HEK293T (cell line): Measurements from ENCODE around the gene TCF23.
"Not testable (repeated sequence)": the region's sequence is repeated elsewhere in the genome, so short reads cannot be mapped to it uniquely, and the experiment has no call there.

Source experiments
- CTCF ChIA-PET: fragments of 350-600 bp; formaldehyde crosslinking; extraction: SDS; loops from one replicate; lab custom pipeline; 2021; ENCODE audit warnings: antibody characterized with exemption, inconsistent platforms; lab: Yijun Ruan, JAX
- POLR2A ChIA-PET: fragments of 350-600 bp; formaldehyde crosslinking; extraction: SDS; loops from one replicate; lab custom pipeline; 2020; ENCODE audit warnings: antibody characterized with exemption, inconsistent platforms; lab: Yijun Ruan, JAX
- DNase-seq: peaks from one replicate; pipeline ENCODE4 v3.0.0; 2012; ENCODE audit warnings: mixed read lengths; ENCODE audit errors: extremely low spot score
- ARNT ChIP-seq: fragments of 450-650 bp; IDR thresholded peaks from 2 replicates; pipeline ENCODE4 v1.6.1; 2017; ENCODE audit warnings: mild to moderate bottlenecking
- BHLHE40 ChIP-seq: fragments of 450-650 bp; IDR thresholded peaks from 2 replicates; pipeline ENCODE4 v1.6.1; 2016; ENCODE audit warnings: mild to moderate bottlenecking, moderate library complexity, borderline replicate concordance
- CTBP1 ChIP-seq: fragments of 450-650 bp; IDR thresholded peaks from 2 replicates; pipeline ENCODE4 v1.6.1; 2016; ENCODE audit warnings: borderline replicate concordance
- ELF4 ChIP-seq: fragments of 450-650 bp; IDR thresholded peaks from 2 replicates; pipeline ENCODE4 v1.6.1; 2017; ENCODE audit warnings: antibody characterized with exemption
- FOXA1 ChIP-seq: fragments of 450-650 bp; IDR thresholded peaks from 2 replicates; pipeline ENCODE4 v1.6.1; 2016; ENCODE audit warnings: mild to moderate bottlenecking
- FOXK2 ChIP-seq: fragments of 450-650 bp; IDR thresholded peaks from 2 replicates; pipeline ENCODE4 v1.6.1; 2016; ENCODE audit warnings: mild to moderate bottlenecking
- FOXM1 ChIP-seq: fragments of 450-650 bp; IDR thresholded peaks from 2 replicates; pipeline ENCODE4 v1.6.1; 2017; ENCODE audit warnings: mild to moderate bottlenecking, borderline replicate concordance
- HDGF ChIP-seq: fragments of 450-650 bp; IDR thresholded peaks from 2 replicates; pipeline ENCODE4 v1.6.1; 2017; ENCODE audit warnings: antibody characterized with exemption, borderline replicate concordance
- L3MBTL2 ChIP-seq: fragments of 450-650 bp; conservative IDR thresholded peaks from 2 replicates; pipeline ENCODE4 v1.6.1; 2016; ENCODE audit warnings: mild to moderate bottlenecking
- LEF1 ChIP-seq: fragments of 450-650 bp; IDR thresholded peaks from 2 replicates; pipeline ENCODE4 v1.6.1; 2017; ENCODE audit warnings: mild to moderate bottlenecking, borderline replicate concordance
- NFRKB ChIP-seq: fragments of 450-650 bp; IDR thresholded peaks from 2 replicates; pipeline ENCODE4 v1.6.1; 2016; ENCODE audit warnings: mild to moderate bottlenecking, moderate library complexity
- PKNOX1 ChIP-seq: fragments of 450-650 bp; IDR thresholded peaks from 2 replicates; pipeline ENCODE4 v1.6.1; 2016
- SP1 ChIP-seq: fragments of 450-650 bp; IDR thresholded peaks from 2 replicates; pipeline ENCODE4 v1.6.1; 2017
- SUZ12 ChIP-seq: fragments of 450-650 bp; IDR thresholded peaks from 2 replicates; pipeline ENCODE4 v1.6.1; 2016; ENCODE audit warnings: mild to moderate bottlenecking
- TARDBP ChIP-seq: fragments of 450-650 bp; IDR thresholded peaks from 2 replicates; pipeline ENCODE4 v1.6.1; 2016
- ZNF384 ChIP-seq: fragments of 450-650 bp; IDR thresholded peaks from 2 replicates; pipeline ENCODE4 v1.6.1; 2016

TCF23 gene

GRCh38 chr2:27109083-27109482 is 39.7 kb upstream of the TCF23 start:
- ChIA-PET POLR2A (interaction anchor here (0.9 to 1.3 kb wide), 2 partner anchors 15 to 25 kb away, joined by 3 read pairs; no protein-coding TSS in a partner anchor), CTCF (no interaction called here)
- no peak for DNase-seq
- TF ChIP-seq ARNT (no peak), FOXM1 (no peak), ZNF384 (no peak)

GRCh38 chr2:27110603-27111352 is 38.0 kb upstream of the TCF23 start:
- not testable (repeated sequence) for DNase-seq
- ChIA-PET POLR2A (interaction anchor here (1.2 kb wide), 1 partner anchor 24 kb away, joined by 3 read pairs; no protein-coding TSS in a partner anchor), CTCF (interaction anchor here (0.6 kb wide), 1 partner anchor 193 kb away, joined by 4 read pairs; no protein-coding TSS in a partner anchor)

GRCh38 chr2:27111392-27112078 is 37.3 kb upstream of the TCF23 start:
- POLR2A ChIA-PET, result interaction anchor here (1.2 kb wide), 1 partner anchor 24 kb away, joined by 3 read pairs; no protein-coding TSS in a partner anchor
- DNase-seq, CTCF ChIA-PET: not testable (repeated sequence)

- ChIA-PET POLR2A (interaction anchor here (2.6 kb wide), 1 partner anchor 8 kb away, joined by 9 read pairs; the partner anchor contains the start of gene ABHD1), CTCF (interaction anchor here (0.7 kb wide), 1 partner anchor 207 kb away, joined by 3 read pairs; the partner anchor contains the start of gene MPV17)
- TF ChIP-seq SP1 (no peak), FOXK2 (no peak), FOXM1 (no peak), FOXA1 (no peak), CTBP1 (no peak), PKNOX1 (no peak), BHLHE40 (no peak), NFRKB (no peak), ZNF384 (no peak), SUZ12 (no peak)
- DNase-seq, result no peak
Measured at GRCh38 chr2:27115519-27115918, 33.3 kb upstream of the TCF23 start.

GRCh38 chr2:27117995-27118524 is 30.7 kb upstream of the TCF23 start:
- ChIA-PET POLR2A (no interaction called here), CTCF (interaction anchor here (0.6 kb wide), 1 partner anchor 12 kb away, joined by 3 read pairs; no protein-coding TSS in a partner anchor)
- TF ChIP-seq FOXK2 (no peak), SUZ12 (no peak), ZNF384 (no peak), NFRKB (no peak), TARDBP (no peak), BHLHE40 (no peak), SP1 (no peak), L3MBTL2 (no peak), LEF1 (no peak), PKNOX1 (no peak)
- no peak for DNase-seq

- TF ChIP-seq CTBP1, result no peak
- no peak for TF ChIP-seq ZNF384
- DNase-seq, result no peak
- ChIA-PET CTCF (interaction anchor here (0.6 kb wide), 1 partner anchor 13 kb away, joined by 3 read pairs; no protein-coding TSS in a partner anchor), POLR2A (no interaction called here)
Measured at GRCh38 chr2:27118525-27119329, 30.1 kb upstream of the TCF23 start, which contains the start of gene CGREF1. Gene CGREF1 (minus strand): TSS chr2:27119128. CDS start chr2:27104366, 14,762 bp downstream.

- POLR2A ChIA-PET, CTCF ChIA-PET, DNase-seq: not testable (repeated sequence)
Measured at GRCh38 chr2:27119330-27119670, 29.5 kb upstream of the TCF23 start.

GRCh38 chr2:27121906-27122305 is 26.9 kb upstream of the TCF23 start:
- TF ChIP-seq LEF1, result no peak
- no peak for TF ChIP-seq FOXM1
- no peak for TF ChIP-seq L3MBTL2
- TF ChIP-seq NFRKB, result no peak
- no peak for TF ChIP-seq HDGF
- TF ChIP-seq PKNOX1, result no peak
- no peak for TF ChIP-seq BHLHE40
- no peak for TF ChIP-seq ZNF384
- TF ChIP-seq ELF4, result no peak
- no peak for TF ChIP-seq TARDBP
- TF ChIP-seq SP1, result no peak
- no peak for TF ChIP-seq SUZ12
- TF ChIP-seq CTBP1, result no peak
- no peak for TF ChIP-seq FOXK2
- TF ChIP-seq FOXA1, result no peak
- no peak for TF ChIP-seq ARNT
- ChIA-PET POLR2A (no interaction called here), CTCF (interaction anchor here (0.6 kb wide), 1 partner anchor 105 kb away, joined by 3 read pairs; no protein-coding TSS in a partner anchor)
- no peak for DNase-seq
